ENCODE results near the gene THY1.
A peak's percentile ranks its signal among the peaks of the same experiment; 100 is the strongest.
"Not testable (repeated sequence)": the region's sequence is repeated elsewhere in the genome, so short reads cannot be mapped to it uniquely, and the experiment has no call there.

THY1 gene

DNA sequence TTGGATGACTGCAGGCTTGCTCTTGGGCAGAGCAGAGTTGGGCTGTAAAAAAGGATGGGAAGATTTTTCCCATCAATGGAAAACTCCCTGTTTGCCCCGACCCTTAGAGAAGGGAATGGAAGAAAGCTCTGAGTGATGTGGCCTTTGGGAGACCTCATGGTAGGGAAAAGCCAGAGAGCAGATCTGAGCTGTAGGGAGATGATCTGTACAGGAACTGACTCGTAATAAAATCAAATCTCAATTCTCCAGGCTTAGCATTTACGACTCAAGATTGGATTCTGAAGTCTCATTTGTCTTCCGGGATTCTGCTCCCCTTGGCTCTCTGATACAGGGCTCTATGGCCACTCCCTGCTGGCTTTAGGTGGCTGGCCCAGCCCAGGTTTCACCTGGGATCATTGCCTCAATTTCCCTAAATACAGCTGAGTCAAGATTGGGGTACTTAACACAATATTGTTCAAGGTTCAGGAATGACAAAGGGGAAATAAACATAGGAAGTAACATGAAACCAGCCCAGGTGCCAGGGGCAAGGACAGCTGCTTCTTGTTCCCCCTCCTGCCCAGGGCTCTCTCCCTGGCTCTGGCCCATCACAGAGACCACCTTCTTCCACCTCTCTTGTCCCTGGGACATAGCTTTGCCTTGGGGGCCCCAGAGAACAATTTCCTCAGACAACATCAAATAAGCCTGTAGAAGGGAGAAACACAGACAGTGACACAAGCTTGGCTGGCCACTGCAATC is 38.4 kb upstream of the THY1 start:
- H3K4me3 ChIP-seq (replicated peaks; ENCODE audit: low read depth, low read length), result no peak overlapping the region
- no peak for TF ChIP-seq CTCF (IDR thresholded peaks at IDR 0.05; ENCODE audit: low read length, missing control alignments)
- DNase-seq (ENCODE audit: low read depth), result no peak

DNA sequence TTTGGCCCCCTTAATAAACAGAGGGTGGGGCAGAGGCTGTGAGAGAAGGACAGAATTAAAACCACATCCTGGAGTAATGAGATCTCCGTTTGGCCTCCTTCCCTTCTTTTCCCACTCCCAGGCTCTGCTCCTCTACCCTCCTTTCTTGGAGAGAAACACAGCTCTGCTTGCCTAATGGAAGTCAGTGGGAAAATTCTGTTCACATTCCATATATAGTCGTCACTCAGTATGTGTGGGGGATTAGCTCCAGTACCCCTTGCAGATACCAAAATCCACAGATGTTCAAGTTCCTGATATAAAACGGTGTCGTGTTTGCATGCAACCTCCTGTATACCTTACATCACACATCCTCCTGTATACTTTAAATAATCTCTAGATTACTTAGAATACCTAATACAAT is 37.6 kb upstream of the THY1 start:
- no peak overlapping the region for H3K4me3 ChIP-seq (replicated peaks; ENCODE audit: low read depth, low read length)
- no peak for TF ChIP-seq CTCF (IDR thresholded peaks at IDR 0.05; ENCODE audit: low read length, missing control alignments)
- peak; percentile 82 for DNase-seq (ENCODE audit: low read depth)

- DNase-seq (ENCODE audit: low read depth), result no peak
- no peak overlapping the region for H3K4me3 ChIP-seq (replicated peaks; ENCODE audit: low read depth, low read length)
- TF ChIP-seq CTCF (IDR thresholded peaks at IDR 0.05; ENCODE audit: low read length, missing control alignments), result no peak
Observed at GRCh38 chr11:119460097-119460496, 37.1 kb upstream of the THY1 start.

- no peak for DNase-seq (ENCODE audit: low read depth)
- no peak for TF ChIP-seq CTCF (IDR thresholded peaks at IDR 0.05; ENCODE audit: low read length, missing control alignments)
- H3K4me3 ChIP-seq (replicated peaks; ENCODE audit: low read depth, low read length), result no peak overlapping the region
Observed at GRCh38 chr11:119459293-119459976, 36.5 kb upstream of the THY1 start.

GRCh38 chr11:119455708-119456107 is 32.7 kb upstream of the THY1 start:
- DNase-seq (ENCODE audit: low read depth); H3K4me3 ChIP-seq (replicated peaks; ENCODE audit: low read depth, low read length): not testable (repeated sequence)

GRCh38 chr11:119455241-119455640 is 32.3 kb upstream of the THY1 start:
- H3K4me3 ChIP-seq (replicated peaks; ENCODE audit: low read depth, low read length); DNase-seq (ENCODE audit: low read depth): not testable (repeated sequence)

DNA sequence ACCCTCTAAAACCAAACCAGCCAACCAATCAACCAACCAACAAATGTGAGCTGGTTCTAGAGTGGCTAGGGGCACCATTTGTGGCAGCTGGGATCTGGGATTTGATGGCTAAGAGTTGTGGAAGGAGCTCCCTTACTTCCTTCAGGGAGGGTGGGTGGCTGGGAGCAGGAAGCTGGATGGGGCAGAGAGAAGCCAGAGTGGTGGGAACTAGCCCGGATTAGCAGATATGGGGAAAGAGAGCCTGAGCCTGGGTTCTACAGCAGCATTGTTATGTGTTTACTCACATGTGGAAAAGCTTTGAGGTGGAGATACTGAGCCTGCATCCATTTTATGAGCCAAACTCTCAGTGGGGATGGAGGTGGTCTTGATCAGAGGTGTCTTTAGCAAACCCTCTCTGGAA is 30.9 kb upstream of the THY1 start:
- TF ChIP-seq CTCF (IDR thresholded peaks at IDR 0.05; ENCODE audit: low read length, missing control alignments), result no peak
- DNase-seq (ENCODE audit: low read depth), result no peak
- no peak overlapping the region for H3K4me3 ChIP-seq (replicated peaks; ENCODE audit: low read depth, low read length)

Measured in fibroblast of pulmonary artery (primary cell).